ENCODE measurements around the gene ANKRD66.

- no peak for TF ChIP-seq POLR2AphosphoS5 (IDR thresholded peaks at IDR 0.05; ENCODE audit: low read depth)
- TF ChIP-seq CTCF (IDR thresholded peaks at IDR 0.05; ENCODE audit: insufficient read depth, low read length) = no peak
- TF ChIP-seq REST (IDR thresholded peaks at IDR 0.05; ENCODE audit: insufficient replicate concordance, low read depth) = no peak
- no peak for TF ChIP-seq GABPA (IDR thresholded peaks at IDR 0.05; ENCODE audit: low read depth)
- TF ChIP-seq SPI1 (IDR thresholded peaks at IDR 0.05; ENCODE audit: borderline replicate concordance, low read depth) = no peak
Observed at GRCh38 chr6:46720401-46720800, 26.3 kb upstream of the ANKRD66 start.
